ENCODE data around the gene PUS3.

DNA sequence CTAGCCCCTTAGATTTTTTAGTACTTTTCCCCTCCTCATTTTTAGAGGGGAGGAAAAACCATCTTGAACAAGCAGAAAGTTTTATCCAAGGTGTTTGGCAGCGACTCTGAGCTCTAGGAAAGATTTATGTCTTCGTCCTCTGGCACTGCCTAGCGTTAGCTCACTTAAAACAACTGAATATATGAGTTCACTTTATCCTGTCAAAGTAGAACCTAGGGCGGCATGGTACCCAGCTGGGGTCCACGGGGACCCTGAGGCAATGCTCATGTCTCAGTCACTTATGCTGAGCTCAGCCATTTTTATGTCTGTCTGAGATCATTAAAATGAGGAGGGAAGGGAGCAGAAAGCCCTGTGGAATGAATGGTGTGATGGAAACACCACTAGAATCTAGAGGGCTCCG, 28.7 kb upstream of the PUS3 start:
- TF ChIP-seq, protein P1, sequence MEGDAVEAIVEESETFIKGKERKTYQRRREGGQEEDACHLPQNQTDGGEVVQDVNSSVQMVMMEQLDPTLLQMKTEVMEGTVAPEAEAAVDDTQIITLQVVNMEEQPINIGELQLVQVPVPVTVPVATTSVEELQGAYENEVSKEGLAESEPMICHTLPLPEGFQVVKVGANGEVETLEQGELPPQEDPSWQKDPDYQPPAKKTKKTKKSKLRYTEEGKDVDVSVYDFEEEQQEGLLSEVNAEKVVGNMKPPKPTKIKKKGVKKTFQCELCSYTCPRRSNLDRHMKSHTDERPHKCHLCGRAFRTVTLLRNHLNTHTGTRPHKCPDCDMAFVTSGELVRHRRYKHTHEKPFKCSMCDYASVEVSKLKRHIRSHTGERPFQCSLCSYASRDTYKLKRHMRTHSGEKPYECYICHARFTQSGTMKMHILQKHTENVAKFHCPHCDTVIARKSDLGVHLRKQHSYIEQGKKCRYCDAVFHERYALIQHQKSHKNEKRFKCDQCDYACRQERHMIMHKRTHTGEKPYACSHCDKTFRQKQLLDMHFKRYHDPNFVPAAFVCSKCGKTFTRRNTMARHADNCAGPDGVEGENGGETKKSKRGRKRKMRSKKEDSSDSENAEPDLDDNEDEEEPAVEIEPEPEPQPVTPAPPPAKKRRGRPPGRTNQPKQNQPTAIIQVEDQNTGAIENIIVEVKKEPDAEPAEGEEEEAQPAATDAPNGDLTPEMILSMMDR (IDR thresholded peaks at IDR 0.05) = no peak
- TF ChIP-seq POLR2A (IDR thresholded peaks at IDR 0.05) (no peak), EP300 (IDR thresholded peaks at IDR 0.05) (no peak), POLR2AphosphoS5 (IDR thresholded peaks at IDR 0.05) (no peak)
